Skin epidermis (tissue), 12 donors: Measurements from ENCODE around the gene BTBD6.
A peak's percentile ranks its signal among the peaks of the same experiment; 100 is the strongest.
"Not testable (repeated sequence)": the region's sequence is repeated elsewhere in the genome, so short reads cannot be mapped to it uniquely, and the experiment has no call there.

Experiments
- H3K27ac ChIP-seq, 21 experiments: fragments of 200-600 bp; sonication (generic) in 11 of 21; one replicate each; pipeline ENCODE4 v1.5.0; 2020; ENCODE audit warnings: mild to moderate bottlenecking in 3 of 21, inconsistent platforms in 2 of 21, moderate library complexity in 2 of 21
- H3K4me3 ChIP-seq, 7 experiments: fragments of 200-600 bp; sonication (generic) in 2 of 7; one replicate each; pipeline ENCODE4 v1.5.0; 2020; ENCODE audit warnings: inconsistent platforms in 2 of 7, mild to moderate bottlenecking in 2 of 7, moderate library complexity in 1 of 7

The BTBD6 gene

GRCh38 chr14:105287249-105288102 is 39.1 kb downstream of the BTBD6 start:
- H3K4me3 ChIP-seq: no peak overlapping the region
- H3K27ac ChIP-seq: no peak overlapping the region

DNA sequence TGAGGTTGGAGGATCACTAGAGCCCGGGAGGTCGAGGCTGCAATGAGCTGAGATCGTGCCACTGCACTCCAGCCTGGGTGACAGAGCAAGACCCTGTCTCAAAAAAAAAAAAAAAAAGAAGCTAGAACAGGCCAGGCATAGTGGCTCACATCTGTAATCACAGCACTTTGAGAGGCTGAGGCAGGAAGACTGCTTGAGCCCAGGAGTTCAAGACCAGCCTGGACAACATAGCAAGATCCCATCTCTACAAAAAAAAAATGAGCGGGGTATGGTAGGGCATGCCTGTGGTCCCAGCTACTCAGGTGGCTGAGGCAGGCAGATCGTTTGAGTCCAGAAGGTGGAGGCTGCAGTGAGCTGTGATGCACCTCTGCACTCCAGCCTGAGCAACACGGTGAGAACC is 40.6 kb downstream of the BTBD6 start:
- not testable (repeated sequence) for H3K4me3 ChIP-seq, H3K27ac ChIP-seq

DNA sequence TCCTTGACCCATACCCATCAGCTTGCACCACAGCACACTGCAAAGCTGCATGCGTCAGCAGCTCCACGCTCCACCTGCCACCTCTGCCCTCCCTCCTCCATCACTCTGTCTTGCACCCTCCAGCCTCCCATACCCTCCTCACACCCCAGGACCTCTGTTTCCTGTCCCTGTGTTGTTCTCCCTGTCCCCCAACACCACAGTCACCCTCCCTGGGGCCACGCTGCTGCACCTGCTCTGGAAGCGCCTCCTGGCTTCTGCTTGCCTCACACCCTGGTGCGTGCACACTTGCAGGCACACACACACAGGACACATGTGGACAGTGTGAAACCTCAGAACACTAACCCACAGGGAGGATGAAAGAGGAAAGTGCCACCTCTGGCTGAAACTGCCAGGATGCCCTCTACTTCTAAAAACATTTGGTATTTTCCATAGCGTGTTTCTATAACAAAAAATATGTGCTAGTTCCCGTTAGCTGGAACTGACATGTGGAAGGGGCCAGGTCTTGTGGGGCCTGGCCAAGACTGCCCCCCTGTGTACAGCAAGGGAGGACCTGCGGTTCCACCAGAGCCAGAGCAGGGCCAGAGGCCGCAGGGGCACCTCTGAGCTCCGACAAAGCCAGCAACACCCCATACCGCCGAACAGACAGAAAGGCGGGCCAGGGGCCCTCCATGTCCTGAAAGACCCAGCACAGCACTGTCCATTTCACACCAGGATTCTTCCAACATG is 42.5 kb downstream of the BTBD6 start:
- peak overlapping the region in 1 of 21 experiments; percentile 10 for H3K27ac ChIP-seq
- H3K4me3 ChIP-seq: no peak overlapping the region

DNA sequence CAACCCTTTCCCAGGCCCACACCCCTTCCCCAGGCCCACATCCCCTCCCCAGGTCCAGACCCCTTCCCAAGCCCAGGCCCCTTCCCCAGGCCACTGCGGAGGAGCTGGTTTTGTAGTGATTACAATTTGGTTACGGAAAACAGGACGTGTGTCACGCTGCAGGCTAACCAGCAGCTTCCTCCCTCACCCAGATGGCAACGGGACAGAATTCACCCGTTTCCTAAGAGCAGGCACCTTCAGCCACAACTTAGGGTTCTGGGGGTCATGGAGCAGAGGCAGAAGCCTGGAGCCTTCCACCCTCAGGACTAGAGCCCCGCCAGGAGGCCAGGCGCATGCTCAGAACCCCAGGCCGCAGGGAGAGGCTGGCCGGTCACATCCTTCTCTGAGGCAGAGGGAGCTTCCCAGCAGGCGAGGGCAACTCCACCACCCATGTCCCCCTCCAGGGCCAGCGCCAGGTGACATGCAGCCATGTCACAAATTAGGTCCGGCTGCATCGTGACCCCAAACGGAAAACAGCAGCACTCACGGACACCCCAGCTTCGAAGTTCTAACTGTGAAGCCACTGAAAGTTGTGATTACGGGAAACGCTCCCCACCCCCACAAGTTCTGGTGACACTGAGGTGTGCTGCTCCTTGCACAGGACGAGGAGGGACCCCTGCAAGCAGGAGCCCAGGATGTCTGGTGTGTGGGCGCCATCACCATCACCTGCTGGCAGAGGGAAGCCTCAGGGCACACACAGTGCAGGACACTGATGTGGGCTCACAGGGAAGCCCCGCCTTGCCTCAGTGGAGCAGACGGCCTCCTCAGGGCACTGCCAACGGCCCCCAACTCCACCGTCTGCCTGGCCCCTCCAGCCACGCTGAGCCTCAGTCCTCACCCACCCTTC is 44.7 kb downstream of the BTBD6 start:
- H3K27ac ChIP-seq: peak overlapping the region in 11 of 21 experiments; percentile 1 to 73 (median 45)
- H3K4me3 ChIP-seq: no peak overlapping the region

DNA sequence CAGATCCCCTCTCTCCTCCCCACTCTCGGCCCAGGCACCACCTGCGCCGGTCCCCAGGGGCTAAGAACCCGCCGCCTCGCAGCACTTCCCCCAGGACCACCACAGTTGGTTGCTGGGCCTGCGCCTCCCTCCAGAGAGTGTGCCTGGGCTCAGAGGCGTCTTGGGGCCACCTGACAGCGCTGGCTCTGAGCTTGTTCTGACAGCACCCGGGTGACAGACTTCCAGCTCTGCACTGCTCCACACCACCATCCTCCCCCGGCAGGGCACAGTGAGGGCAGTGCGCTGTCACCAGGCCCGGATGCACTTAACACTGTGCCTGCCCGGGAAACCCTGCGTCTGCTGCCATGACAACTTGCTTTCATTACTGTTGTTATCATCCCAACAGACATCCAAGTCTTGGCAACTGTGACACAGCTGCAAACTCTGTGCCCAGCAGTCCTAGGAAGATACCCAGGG is 45.8 kb downstream of the BTBD6 start:
- Histone ChIP-seq H3K27ac (peak overlapping the region in 10 of 21 experiments; percentile 1 to 73 (median 47)), H3K4me3 (no peak overlapping the region)

- H3K27ac ChIP-seq: not testable (repeated sequence)
Measured at GRCh38 chr14:105297311-105297710, 49.0 kb downstream of the BTBD6 start.

DNA sequence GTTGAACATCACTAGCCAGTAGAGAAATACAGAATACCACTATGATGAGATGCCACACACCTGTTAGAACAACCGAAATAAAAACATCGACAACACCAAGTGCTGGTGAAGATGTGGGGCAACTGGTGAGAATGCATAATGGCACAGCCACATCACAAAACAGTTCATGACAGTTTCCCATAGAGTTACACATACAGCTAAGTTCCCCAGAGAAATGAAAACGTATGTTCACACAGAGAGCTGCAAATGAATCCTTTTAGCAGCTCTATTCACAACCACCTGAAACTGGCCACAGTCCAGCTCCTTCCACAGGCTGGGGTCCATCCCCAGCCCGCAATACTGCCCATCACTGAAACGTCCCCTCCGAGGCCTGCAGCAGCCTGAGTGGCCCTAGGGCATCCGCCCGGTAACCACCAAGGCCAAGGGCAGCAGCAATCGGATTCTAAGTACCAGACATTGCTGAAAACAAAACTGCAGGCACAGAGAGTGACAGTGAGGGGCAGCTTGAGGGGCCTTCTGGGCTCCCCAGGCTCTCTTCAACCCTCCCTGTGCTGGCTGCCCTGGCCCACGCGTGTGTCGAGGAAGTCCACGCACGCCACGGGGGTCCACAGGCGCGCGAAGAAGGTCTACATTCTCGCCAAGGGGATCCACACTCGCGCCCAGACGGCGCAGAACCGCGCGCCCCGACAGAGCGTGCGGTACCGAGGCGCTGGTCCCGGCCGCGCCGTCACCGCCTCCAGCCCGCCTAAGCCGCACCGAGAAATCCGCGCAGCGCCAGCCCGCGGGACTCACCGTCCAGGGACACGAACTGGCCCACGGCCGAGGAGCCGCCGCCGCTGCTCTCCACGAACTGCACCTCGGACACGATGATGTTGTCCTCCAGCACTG is 51.6 kb downstream of the BTBD6 start:
- peak overlapping the region; percentile 57 to 95 (median 80) for H3K4me3 ChIP-seq
- H3K27ac ChIP-seq: peak overlapping the region; percentile 31 to 97 (median 90)

More at GRCh38 chr14:105297311-105297710, 49.0 kb downstream of the BTBD6 start:
- not testable (repeated sequence) for H3K4me3 ChIP-seq
